H1 (cell line): ENCODE data around the gene ALPG. TPM values are rescaled to one million over a fixed set of nuclear protein-coding genes. Genes with fewer than 3 reads are reported as not detected.

Source experiments
- CTCF ChIA-PET: fragments of 300-600 bp; sonication (Branson Sonifier 250); formaldehyde crosslinking; loops from one replicate; lab custom pipeline; 2021; ENCODE audit not compliant: partially characterized antibody; lab: Charles Lee
- POLR2A ChIA-PET: fragments of 300-600 bp; sonication (Branson Sonifier 250); formaldehyde crosslinking; loops from one replicate; lab custom pipeline; 2021; ENCODE audit warnings: inconsistent platforms; ENCODE audit not compliant: partially characterized antibody; lab: Charles Lee
- DNase-seq, 2 experiments: peaks; one replicate each; pipeline versions ENCODE4 v3.0.0 to v3.0.0-alpha.2; 2010 to 2022; ENCODE audit warnings: low spot score in 2 of 2, low read depth in 1 of 2, mixed read lengths in 1 of 2
- FAIRE-seq: peaks from 2 replicates; lab custom pipeline; 2011; peaks lifted over from hg19 to GRCh38; lab: Jason Lieb, UNC
- H2AFZ ChIP-seq: 2 replicates; pipeline ENCODE4 v1.8.1; 2012; ENCODE audit warnings: low read length, inconsistent platforms
- H2AK5ac ChIP-seq: 2 replicates; pipeline ENCODE4 v1.6.1; 2013; ENCODE audit warnings: low read depth, low read length
- H2BK120ac ChIP-seq: replicated peaks from 2 replicates; pipeline ENCODE3; 2013; ENCODE audit warnings: low read depth, low read length, inconsistent platforms
- H2BK12ac ChIP-seq: 2 replicates; pipeline ENCODE4 v1.6.1; 2013; ENCODE audit warnings: low read depth, low read length
- H2BK15ac ChIP-seq: 2 replicates; pipeline ENCODE4 v1.6.1; 2013; ENCODE audit warnings: low read length
- H2BK20ac ChIP-seq: 2 replicates; pipeline ENCODE4 v1.6.1; 2013; ENCODE audit warnings: low read length
- H2BK5ac ChIP-seq: 2 replicates; pipeline ENCODE4 v1.6.1; 2013; ENCODE audit warnings: low read depth, low read length
- H3K14ac ChIP-seq: 2 replicates; pipeline ENCODE4 v1.6.1; 2013; ENCODE audit warnings: inconsistent platforms; ENCODE audit not compliant: insufficient read length
- H3K18ac ChIP-seq: 2 replicates; pipeline ENCODE4 v1.6.1; 2013; ENCODE audit warnings: low read length; ENCODE audit errors: extremely low read depth
- H3K23ac ChIP-seq: 2 replicates; pipeline ENCODE4 v1.6.1; 2013; ENCODE audit warnings: inconsistent platforms; ENCODE audit not compliant: insufficient read length
- H3K23me2 ChIP-seq: 2 replicates; pipeline ENCODE4 v1.6.1; 2013; ENCODE audit warnings: low read depth, low read length
- H3K27ac ChIP-seq: 2 replicates; pipeline ENCODE4 v1.6.1; 2011; ENCODE audit warnings: low read depth, low read length, inconsistent platforms
- H3K27me3 ChIP-seq, 4 experiments: replicated peaks in 1 of 4; 1 replicate in 1 of 4; 2 replicates in 3 of 4; pipeline versions ENCODE4 v1.6.1 to v1.8.1; 2011 to 2013; ENCODE audit warnings: low read length in 3 of 4, mild to moderate bottlenecking in 3 of 4, inconsistent platforms in 2 of 4, mixed read lengths in 2 of 4, moderate library complexity in 1 of 4; ENCODE audit not compliant: control insufficient read depth in 3 of 4, insufficient read depth in 3 of 4; ENCODE audit errors: extremely low read depth in 1 of 4
- H3K36me3 ChIP-seq, 4 experiments: 2 replicates each; pipeline versions ENCODE4 v1.6.1 to v1.8.1; 2011 to 2013; ENCODE audit warnings: mild to moderate bottlenecking in 4 of 4, low read length in 3 of 4, moderate library complexity in 2 of 4, control low read depth in 1 of 4, inconsistent platforms in 1 of 4; ENCODE audit not compliant: insufficient read depth in 4 of 4, control insufficient read depth in 2 of 4
- H3K4ac ChIP-seq: replicated peaks from 2 replicates; pipeline ENCODE3; 2013; ENCODE audit warnings: low read length, low read depth, mixed read lengths, inconsistent platforms; ENCODE audit not compliant: insufficient read length
- H3K4me1 ChIP-seq, 4 experiments: replicated peaks in 1 of 4; 1 replicate in 1 of 4; 2 replicates in 3 of 4; pipeline versions ENCODE4 v1.6.1 to v1.8.1; 2011 to 2013; ENCODE audit warnings: low read length in 3 of 4, inconsistent platforms in 2 of 4, mixed read lengths in 1 of 4; ENCODE audit not compliant: insufficient read depth in 4 of 4, control insufficient read depth in 3 of 4
- H3K4me2 ChIP-seq, 2 experiments: 2 replicates each; pipeline versions ENCODE4 v1.6.1 to v1.8.1; 2011 to 2013; ENCODE audit warnings: low read depth in 2 of 2, low read length in 2 of 2, control low read depth in 1 of 2, inconsistent platforms in 1 of 2, mild to moderate bottlenecking in 1 of 2; ENCODE audit not compliant: insufficient read depth in 1 of 2
- H3K4me3 ChIP-seq, 4 experiments: fragments of 200-600, 300-600 bp in 1 of 4; sonication (generic), shearing (Covaris generic), sonication (Bioruptor Twin) in 1 of 4; 2 replicates each; pipeline versions ENCODE4 v1.5.1 to v1.8.1; 2011 to 2016; ENCODE audit warnings: low read length in 4 of 4, low read depth in 3 of 4, control low read depth in 2 of 4, inconsistent platforms in 2 of 4, mild to moderate bottlenecking in 2 of 4, mixed read lengths in 1 of 4, moderate library complexity in 1 of 4; ENCODE audit not compliant: insufficient read depth in 2 of 4; ENCODE audit errors: extremely low read depth in 1 of 4
- H3K56ac ChIP-seq: replicated peaks from 2 replicates; pipeline ENCODE3; 2013; ENCODE audit warnings: low read depth, mild to moderate bottlenecking, mixed read lengths, low read length, inconsistent platforms; ENCODE audit not compliant: insufficient read length
- H3K79me1 ChIP-seq: 2 replicates; pipeline ENCODE4 v1.6.1; 2013; ENCODE audit warnings: low read depth, low read length, control low read depth
- H3K79me2 ChIP-seq, 2 experiments: 2 replicates each; pipeline versions ENCODE4 v1.6.1 to v1.8.1; 2012 to 2013; ENCODE audit warnings: low read length in 2 of 2, mild to moderate bottlenecking in 2 of 2, inconsistent platforms in 1 of 2; ENCODE audit not compliant: insufficient read depth in 2 of 2, control insufficient read depth in 1 of 2
- H3K9ac ChIP-seq, 4 experiments: replicated peaks in 1 of 4; 1 replicate in 1 of 4; 2 replicates in 3 of 4; pipeline versions ENCODE4 v1.6.1 to v1.8.1; 2011 to 2013; ENCODE audit warnings: low read depth in 3 of 4, low read length in 3 of 4, control low read depth in 2 of 4, mild to moderate bottlenecking in 2 of 4, moderate library complexity in 2 of 4, inconsistent platforms in 1 of 4; ENCODE audit errors: extremely low read depth in 1 of 4
- H3K9me3 ChIP-seq, 2 experiments: 2 replicates each; pipeline versions ENCODE4 v1.6.1 to v1.8.1; 2012 to 2013; ENCODE audit warnings: mild to moderate bottlenecking in 2 of 2, moderate library complexity in 2 of 2, control low read depth in 1 of 2, inconsistent platforms in 1 of 2, low read depth in 1 of 2, low read length in 1 of 2, mixed read lengths in 1 of 2; ENCODE audit not compliant: insufficient read depth in 2 of 2
- H4K20me1 ChIP-seq, 2 experiments: replicated peaks in 1 of 2; 2 replicates each; pipeline versions ENCODE3 to v1.8.1; 2011 to 2013; ENCODE audit warnings: inconsistent platforms in 2 of 2, low read length in 2 of 2, mild to moderate bottlenecking in 1 of 2; ENCODE audit not compliant: insufficient read depth in 2 of 2, control insufficient read depth in 1 of 2
- H4K5ac ChIP-seq: 2 replicates; pipeline ENCODE4 v1.6.1; 2013; ENCODE audit warnings: low read length, low read depth, mixed read lengths, inconsistent platforms; ENCODE audit not compliant: insufficient read length
- H4K8ac ChIP-seq: 2 replicates; pipeline ENCODE4 v1.8.0; 2013; ENCODE audit warnings: mild to moderate bottlenecking, moderate library complexity, low read length, inconsistent platforms; ENCODE audit not compliant: insufficient read depth; ENCODE audit errors: extremely low read depth
- H4K91ac ChIP-seq: replicated peaks from 2 replicates; pipeline ENCODE3; 2013; ENCODE audit warnings: low read length, mixed read lengths, inconsistent platforms; ENCODE audit not compliant: insufficient read length
- CHD1 ChIP-seq: IDR thresholded peaks from 2 replicates; pipeline ENCODE4 v1.6.1; 2012; ENCODE audit warnings: low read depth, low read length, improper control_type of control experiment
- POLR2A ChIP-seq, 2 experiments: IDR thresholded peaks; 1 replicate in 1 of 2; 2 replicates in 1 of 2; pipeline ENCODE4 v1.6.1; 2011; ENCODE audit warnings: low read depth in 2 of 2, low read length in 2 of 2, mild to moderate bottlenecking in 2 of 2; ENCODE audit errors: control extremely low read depth in 1 of 2
- POLR2AphosphoS5 ChIP-seq: IDR thresholded peaks from 2 replicates; pipeline ENCODE4 v1.6.1; 2011; ENCODE audit warnings: low read depth, low read length
- SP2 ChIP-seq: IDR thresholded peaks from 2 replicates; pipeline ENCODE4 v1.6.1; 2012; ENCODE audit warnings: mild to moderate bottlenecking, low read length, inconsistent platforms
- WGBS, 2 experiments: shearing (Covaris generic) in 1 of 2; methylation state at CpG; one replicate each; pipeline versions ENCODE4 v1.1.6 to v1.1.7; 2013 to 2015; ENCODE audit warnings: low lambda C conversion rate in 2 of 2, mixed read lengths in 2 of 2, inconsistent platforms in 1 of 2, low coverage in 1 of 2, missing lambda C conversion rate in 1 of 2; ENCODE audit not compliant: insufficient replicate concordance in 2 of 2, insufficient coverage in 1 of 2, insufficient read length in 1 of 2; ENCODE audit errors: extremely low coverage in 1 of 2, missing lambda C conversion rate in 1 of 2; 5-methylcytosine and 5-hydroxymethylcytosine counted together
- polyA plus RNA-seq, 7 experiments: library from polyadenylated mRNA; depleted of rRNA in 3 of 7; stranded (reverse) in 5 of 7; unstranded in 2 of 7; fragments of >200 nt in 5 of 7; fragments of 200-250 nt in 2 of 7; gene quantifications; 1 replicate in 5 of 7; 2 replicates in 1 of 7; 4 replicates in 1 of 7; pipeline versions ENCODE4 v1.2.1 to v1.2.3, GENCODE V29; 2011 to 2013; ENCODE audit warnings: missing spikeins in 2 of 7, mixed read lengths in 2 of 7
- total RNA-seq: library from RNA; stranded (reverse); fragmentation: NEBNext Ultra II Directional; extraction: Animal tissue kit (Norgen Biotek cat#: 25700); gene quantifications from 2 replicates; pipeline ENCODE4 v1.2.1, GENCODE V29; 2021

Gene ALPG
- total and polyA plus RNA-seq, 2 of the 8 experiments (the other 6 are each of a cell fraction or from before 2014, with no cell fraction given): 0.56 to 2.1 TPM

GRCh38 chr2:232458661-232459418 is 52.2 kb downstream of the ALPG start:
- H3K4me1 ChIP-seq: peaks cover 0 to 3% (median 0%) of the 10 kb centered on the region in 4 experiments; a peak in 1 of 7 replicates
- no peak for TF ChIP-seq CHD1
- TF ChIP-seq POLR2AphosphoS5: no peak
- TF ChIP-seq SP2: no peak
- TF ChIP-seq POLR2A (IDR thresholded peaks at IDR 0.05; ENCODE audit: control extremely low read depth in 1 of 2, low read depth in 2 of 2, low read length in 2 of 2): no peak
- no peak overlapping the region for H3K23ac ChIP-seq
- no peaks in the 10 kb centered on the region for H3K79me1 ChIP-seq
- H3K79me2 ChIP-seq: no peaks in the 10 kb centered on the region
- H3K9ac ChIP-seq: no peak overlapping the region
- ChIA-PET CTCF (interaction anchor here (0.6 to 7.9 kb wide), 9 partner anchors 12 to 65 kb away, joined by 3 to 66 read pairs (median 4); no protein-coding TSS in a partner anchor), POLR2A (interaction anchor here (0.7 kb wide), 1 partner anchor 65 kb away, joined by 3 read pairs; no protein-coding TSS in a partner anchor)
- no peak overlapping the region for H3K56ac ChIP-seq
- 93% methylated on average over 42 of the region's 56 CpGs; no CpG with 5 or more reads in 1 of the 2 experiments for WGBS, 2 experiments
- H4K91ac ChIP-seq: no peak overlapping the region
- no peak overlapping the region for H2BK5ac ChIP-seq
- H2AFZ ChIP-seq: peak overlapping the region; percentile 22; the same call in 1 of the 2 replicates
- no peak overlapping the region for H3K18ac ChIP-seq
- H3K4ac ChIP-seq: no peak overlapping the region
- no peak overlapping the region for H3K14ac ChIP-seq
- no peak overlapping the region for H3K4me3 ChIP-seq
- H4K8ac ChIP-seq: peak overlapping the region; percentile 78; the same call in 1 of the 2 replicates
- H2AK5ac ChIP-seq: no peak overlapping the region
- H2BK20ac ChIP-seq: no peak overlapping the region
- no peak overlapping the region for H2BK120ac ChIP-seq
- H2BK15ac ChIP-seq: no peak overlapping the region
- FAIRE-seq (no peak), DNase-seq (no peak)
- no peak overlapping the region for H2BK12ac ChIP-seq
- H3K23me2 ChIP-seq: no peaks in the 10 kb centered on the region; the same call in 1 of the 2 replicates
- no peaks in the 10 kb centered on the region for H4K20me1 ChIP-seq
- H3K9me3 ChIP-seq: no peaks in the 10 kb centered on the region
- no peak overlapping the region for H3K4me2 ChIP-seq
- H3K36me3 ChIP-seq: no peaks in the 10 kb centered on the region
- H3K27ac ChIP-seq: no peak overlapping the region
- no peaks in the 10 kb centered on the region for H3K27me3 ChIP-seq
- H4K5ac ChIP-seq: no peak overlapping the region
